Heart left ventricle (tissue), 16 donors: ENCODE results near the gene CSTPP1. TPM values are rescaled to one million over a fixed set of nuclear protein-coding genes. Genes with fewer than 3 reads are reported as not detected.

ENCODE experiments used
- ATAC-seq, 4 donors: fragments of 200-7000 bp; cut with Tn5 transposase; one replicate each; pipeline ENCODE4 v1.9.1; 2020 to 2022; ENCODE audit warnings: moderate library complexity in 4 of 4, mild to moderate bottlenecking in 3 of 4, moderate number of reproducible peaks in 1 of 4
- DNase-seq, 5 donors: peaks; one replicate each; pipeline ENCODE4 v3.0.0-alpha.2; 2020
- H3K27ac ChIP-seq, 12 donors: fragments of 200-600 bp; sonication (generic) in 4 of 12; one replicate each; pipeline versions ENCODE4 v1.5.0 to v1.8.0; 2016 to 2022; ENCODE audit warnings: mild to moderate bottlenecking in 2 of 12
- H3K27me3 ChIP-seq, 9 donors: fragments of 200-600 bp; sonication (generic) in 2 of 9; one replicate each; pipeline versions ENCODE4 v1.5.1 to v1.8.0; 2016 to 2022; ENCODE audit warnings: mild to moderate bottlenecking in 3 of 9
- H3K36me3 ChIP-seq, 9 donors: fragments of 200-600 bp; sonication (generic) in 2 of 9; one replicate each; pipeline versions ENCODE4 v1.5.0 to v1.8.0; 2018 to 2022; ENCODE audit warnings: mild to moderate bottlenecking in 2 of 9
- H3K4me1 ChIP-seq, 12 donors: fragments of 200-600 bp; sonication (generic) in 4 of 12; one replicate each; pipeline versions ENCODE4 v1.5.0 to v1.8.0; 2016 to 2022; ENCODE audit warnings: mild to moderate bottlenecking in 3 of 12
- H3K4me3 ChIP-seq, 12 donors: fragments of 200-600 bp; sonication (generic) in 4 of 12; one replicate each; pipeline versions ENCODE4 v1.5.0 to v1.8.0; 2017 to 2022; ENCODE audit warnings: mild to moderate bottlenecking in 9 of 12, moderate library complexity in 4 of 12
- H3K9me3 ChIP-seq, 12 donors: fragments of 200-600 bp; sonication (generic) in 4 of 12; one replicate each; pipeline versions ENCODE4 v1.5.0 to v1.8.0; 2016 to 2022; ENCODE audit warnings: mild to moderate bottlenecking in 1 of 12
- POLR2A ChIP-seq, 2 donors: fragments of 450-650 bp; IDR thresholded peaks; one replicate each; pipeline ENCODE4 v1.6.1; 2017; ENCODE audit warnings: antibody characterized with exemption in 2 of 2, mild to moderate bottlenecking in 2 of 2, moderate library complexity in 2 of 2
- WGBS, 4 donors: extraction: QIAGEN DNeasy Blood & Tissue Kit in 2 of 4; methylation state at CpG; one replicate each; pipeline versions ENCODE4 v1.1.5 to v1.1.7; 2013 to 2018; 5-methylcytosine and 5-hydroxymethylcytosine counted together
- intact Hi-C, 10 donors: fragments of 100-400 bp; cut with DNase I; formaldehyde crosslinking; loops; one replicate each; pipeline versions ENCODE4 v1.11.1 to v1.14.2; 2022
- polyA plus RNA-seq, 2 donors: library from polyadenylated mRNA; stranded (reverse); fragments of 200-250 nt; gene quantifications; one replicate each; pipeline ENCODE4 v1.2.3, GENCODE V29; 2013
- total RNA-seq, 9 donors: library from RNA; depleted of rRNA in 2 of 9; stranded (reverse); fragments of >200 nt in 2 of 9; fragmentation: NEBNext Ultra II Directional in 3 of 9; extraction: Animal tissue kit (Norgen Biotek cat#: 25700) in 3 of 9; gene quantifications; one replicate each; pipeline versions ENCODE4 v1.1.0 to v1.2.4, GENCODE V29; 2016 to 2023
- TF ChIP-seq, protein P1 (sequence below), 12 donors: fragments of 200-600 bp; sonication (generic) in 4 of 12; IDR thresholded peaks; one replicate each; pipeline versions ENCODE4 v1.5.0 to v1.8.0; 2018 to 2022; ENCODE audit warnings: antibody characterized with exemption in 12 of 12, mild to moderate bottlenecking in 5 of 12
- donor health status: ischemic (EF 13 %, LVEDD 7.1; RV severe dilation, severe dysfunction).
- donor health status: healthy with polysubstance abuse.
- donor health status: DM: no; HTN: yes; CAD: no.
- donor health status: DM: no; HTN: no; CAD: no.
- donor health status: ischemic (EF 25% LVEDD 6.9; RV normal size, moderate dysfunction).
- donor health status: ischemic (EF 25% LVEDD 5.7; RV mildly dilated, moderate dysfunction).
- donor health status: healthy.
- donor health status: DM: yes; HTN: yes; CAD: no.
- donor health status: ischemic (EF 35%, LVEDD 5.7; RV mildly dilated, moderate dysfunction).
- donor health status: nonischemic (EF 11% LVEDD 7.7; RV severe dilation, severe dysfunction).
- donor health status: DM: yes; HTN: yes; CAD: no.
- donor health status: PGD.
- donor health status: ischemic (EF 29% LVEDD 5.4; RV normal size, mild dysfunction).
- donor health status: nonischemic (EF 23%, LVEDD 6.1; RV moderate dilation, normal function).

CSTPP1 gene
- total and polyA plus RNA-seq, 11 donors = 9.9 to 33.4 (median 14.7) TPM

DNA sequence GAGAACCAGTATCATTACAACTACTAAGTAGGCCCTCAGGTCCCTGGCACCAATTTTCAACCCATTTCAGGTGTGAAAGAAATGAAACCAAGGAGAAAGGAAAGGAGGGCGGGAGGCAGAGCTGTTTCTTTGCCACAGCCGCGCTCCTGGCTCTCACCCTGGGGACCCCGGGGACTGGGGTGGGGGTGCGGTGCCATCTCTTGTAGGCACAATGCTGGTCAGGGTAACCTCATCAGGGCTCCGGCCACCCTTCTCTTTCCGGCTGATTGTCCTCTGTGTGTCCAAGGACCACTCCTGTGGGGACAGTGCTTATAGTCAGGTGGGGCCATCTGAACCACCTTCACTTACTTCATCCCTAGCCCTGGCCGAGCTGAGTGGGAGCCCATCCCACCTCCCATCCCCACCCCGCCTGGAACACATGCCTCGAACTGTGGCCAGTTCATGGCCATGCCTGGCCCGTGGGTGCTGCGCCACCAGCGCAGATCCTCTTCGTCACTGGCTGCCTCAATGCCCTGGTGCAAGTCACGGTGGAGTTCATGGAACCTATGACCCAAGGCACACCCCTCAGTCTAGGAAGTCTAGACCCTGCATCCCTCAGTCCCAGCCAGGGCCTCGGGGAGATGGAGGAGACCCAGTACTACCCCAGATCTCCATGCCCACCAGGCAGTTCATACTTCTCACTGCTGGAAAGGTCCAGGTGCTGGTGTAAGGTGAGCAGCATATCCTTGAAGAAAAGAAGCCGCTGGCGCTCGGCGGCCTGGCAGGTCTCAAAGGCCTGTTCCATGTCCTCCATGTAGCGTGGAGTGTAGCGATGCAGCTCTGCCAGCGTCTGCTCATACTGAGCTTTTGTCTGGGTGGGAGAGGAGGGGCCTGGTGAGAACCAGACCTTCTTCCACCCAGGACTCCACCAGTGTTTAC, 242.4 kb downstream of the CSTPP1 start:
- H3K9me3 ChIP-seq = no peaks in the 10 kb centered on the region
- peaks cover 0 to under 1% (median 0%) of the 10 kb centered on the region in 9 donors for H3K27me3 ChIP-seq
- H3K36me3 ChIP-seq = peaks cover 0 to 51% (median 34%) of the 10 kb centered on the region in 9 donors
- ATAC-seq = no peak
- DNase-seq = no peak
- intact Hi-C loops = loop anchor here (1.0 to 10.0 kb wide), 9 partner anchors 33 to 246 kb away; partner anchors contain the start of genes NR1H3 (in 5 of the 10), MADD (in 2 of the 10), ACP2 (in 1 of the 10) and DDB2 (in 1 of the 10)
- H3K4me1 ChIP-seq = peaks cover 11 to 87% (median 57%) of the 10 kb centered on the region in 12 donors
- H3K27ac ChIP-seq = peak overlapping the region in 11 of 12 donors; percentile 92 to 100 (median 98)
- TF ChIP-seq, protein P1, sequence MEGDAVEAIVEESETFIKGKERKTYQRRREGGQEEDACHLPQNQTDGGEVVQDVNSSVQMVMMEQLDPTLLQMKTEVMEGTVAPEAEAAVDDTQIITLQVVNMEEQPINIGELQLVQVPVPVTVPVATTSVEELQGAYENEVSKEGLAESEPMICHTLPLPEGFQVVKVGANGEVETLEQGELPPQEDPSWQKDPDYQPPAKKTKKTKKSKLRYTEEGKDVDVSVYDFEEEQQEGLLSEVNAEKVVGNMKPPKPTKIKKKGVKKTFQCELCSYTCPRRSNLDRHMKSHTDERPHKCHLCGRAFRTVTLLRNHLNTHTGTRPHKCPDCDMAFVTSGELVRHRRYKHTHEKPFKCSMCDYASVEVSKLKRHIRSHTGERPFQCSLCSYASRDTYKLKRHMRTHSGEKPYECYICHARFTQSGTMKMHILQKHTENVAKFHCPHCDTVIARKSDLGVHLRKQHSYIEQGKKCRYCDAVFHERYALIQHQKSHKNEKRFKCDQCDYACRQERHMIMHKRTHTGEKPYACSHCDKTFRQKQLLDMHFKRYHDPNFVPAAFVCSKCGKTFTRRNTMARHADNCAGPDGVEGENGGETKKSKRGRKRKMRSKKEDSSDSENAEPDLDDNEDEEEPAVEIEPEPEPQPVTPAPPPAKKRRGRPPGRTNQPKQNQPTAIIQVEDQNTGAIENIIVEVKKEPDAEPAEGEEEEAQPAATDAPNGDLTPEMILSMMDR (IDR thresholded peaks at IDR 0.05) = peak in 2 of 12 donors; percentile 18 to 22
- TF ChIP-seq POLR2A (IDR thresholded peaks at IDR 0.05) = no peak
- 86 to 95% (median 91%) methylated on average over 9 to 23 of the region's 23 CpGs for WGBS, 4 donors
- no peak overlapping the region for H3K4me3 ChIP-seq

DNA sequence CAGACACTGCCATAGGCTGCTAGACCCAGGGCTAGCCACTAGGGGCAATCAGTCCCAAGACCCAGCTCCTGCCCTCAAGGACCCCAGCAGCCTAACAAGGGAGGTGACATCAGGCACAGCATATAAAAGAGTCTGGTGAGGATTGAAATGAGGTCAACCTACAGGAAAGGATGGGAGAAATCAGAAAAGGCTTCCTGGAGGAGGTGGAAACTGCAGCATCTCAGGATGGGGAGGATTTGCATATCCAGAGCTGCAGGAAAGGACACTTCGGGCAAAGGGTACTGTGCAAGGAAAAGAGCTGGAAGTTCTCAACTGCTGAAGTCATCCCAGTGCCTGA, 243.1 kb downstream of the CSTPP1 start:
- Histone ChIP-seq H3K36me3 (peaks cover 0 to 48% (median 30%) of the 10 kb centered on the region in 9 donors), H3K27ac (peak overlapping the region in 8 of 12 donors; percentile 3 to 100 (median 97)), H3K4me1 (peaks cover 11 to 90% (median 60%) of the 10 kb centered on the region in 12 donors), H3K9me3 (no peaks in the 10 kb centered on the region), H3K27me3 (peaks cover 0 to 7% (median 0%) of the 10 kb centered on the region in 9 donors), H3K4me3 (no peak overlapping the region)
- TF ChIP-seq, protein P1 (IDR thresholded peaks at IDR 0.05) = peak in 10 of 12 donors; percentile 22 to 57 (median 36)
- TF ChIP-seq POLR2A (IDR thresholded peaks at IDR 0.05) = no peak
- intact Hi-C loops = loop anchor here in 9 of 10 donors (5.0 to 10.0 kb wide), 8 partner anchors 33 to 245 kb away; partner anchors contain the start of genes NR1H3 (in 5 of the 9), MADD (in 2 of the 9), DDB2 (in 1 of the 9) and MYBPC3 (in 1 of the 9)
- DNase-seq (peak in 1 of 5 donors; percentile 41), ATAC-seq (no peak)
- 80 to 93% (median 90%) methylated on average over 1 of the region's 1 CpG for WGBS, 4 donors

DNA sequence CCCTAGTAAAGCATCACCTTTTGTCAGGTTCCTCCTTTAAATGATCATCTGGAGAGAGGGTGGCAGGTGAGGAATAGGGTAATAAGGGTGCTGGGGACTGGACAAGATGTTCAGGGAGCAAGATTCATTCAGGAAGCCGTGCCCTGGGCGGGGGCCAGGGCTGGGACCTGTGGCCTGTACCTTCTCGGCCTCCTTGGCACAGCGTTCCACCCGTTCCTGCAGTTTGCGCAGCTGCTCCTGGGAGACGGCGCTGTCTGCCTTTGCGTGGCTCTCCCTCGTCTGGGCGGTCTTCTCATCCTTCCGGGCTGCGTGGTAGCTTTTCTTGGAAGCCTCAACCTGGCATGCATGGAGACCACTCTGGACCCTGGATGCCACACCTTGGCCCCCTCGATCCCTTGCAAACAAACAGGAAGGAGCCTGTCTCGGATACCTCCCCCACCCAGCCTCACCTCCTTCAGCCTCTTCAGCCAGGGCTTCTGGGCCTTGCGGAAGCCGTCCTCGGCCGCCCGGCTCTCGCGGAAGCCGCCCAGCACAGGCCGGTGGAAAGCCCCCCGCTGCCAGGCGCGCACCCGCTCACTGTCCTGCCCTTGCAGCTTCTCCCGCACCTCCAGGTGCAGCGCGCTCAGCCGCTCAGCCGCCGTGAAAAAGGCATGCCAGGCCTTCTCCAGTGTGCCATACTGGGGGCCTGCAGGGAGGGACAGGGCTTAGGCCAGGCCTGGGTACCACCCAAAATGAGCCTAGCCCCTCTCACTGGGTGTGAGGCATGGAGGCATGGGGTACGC, 243.6 kb downstream of the CSTPP1 start:
- DNase-seq = no peak
- Histone ChIP-seq H3K9me3 (no peaks in the 10 kb centered on the region), H3K4me1 (peaks cover 11 to 89% (median 56%) of the 10 kb centered on the region in 12 donors), H3K36me3 (peaks cover 0 to 42% (median 24%) of the 10 kb centered on the region in 9 donors), H3K4me3 (peak overlapping the region in 2 of 12 donors; percentile 57 to 91), H3K27ac (peak overlapping the region in 10 of 12 donors; percentile 3 to 100 (median 39)), H3K27me3 (peaks cover 0 to 12% (median 0%) of the 10 kb centered on the region in 9 donors)
- 82 to 93% (median 91%) methylated on average over 28 to 35 of the region's 35 CpGs for WGBS, 4 donors
- ATAC-seq = no peak
- intact Hi-C loops = loop anchor here in 3 of 10 donors (5.0 kb wide), 2 partner anchors 37 to 177 kb away; no protein-coding TSS in a partner anchor
- TF ChIP-seq, protein P1 (IDR thresholded peaks at IDR 0.05) = no peak
- TF ChIP-seq POLR2A (IDR thresholded peaks at IDR 0.05) = no peak
